Loucy (cell line): Measurements from ENCODE around the gene HUNK.

Experiments
- EZH2phosphoT487 ChIP-seq: fragments of 200-600 bp; IDR thresholded peaks from 2 replicates; pipeline ENCODE4 v1.6.1; 2018; ENCODE audit warnings: antibody characterized with exemption, mild to moderate bottlenecking, moderate library complexity, borderline replicate concordance
- TF ChIP-seq, protein P1 (sequence below): fragments of 200-600 bp; sonication (generic); conservative IDR thresholded peaks from 2 replicates; pipeline ENCODE4 v1.5.1; 2014; ENCODE audit warnings: mild to moderate bottlenecking, antibody characterized with exemption, low read length

DNA sequence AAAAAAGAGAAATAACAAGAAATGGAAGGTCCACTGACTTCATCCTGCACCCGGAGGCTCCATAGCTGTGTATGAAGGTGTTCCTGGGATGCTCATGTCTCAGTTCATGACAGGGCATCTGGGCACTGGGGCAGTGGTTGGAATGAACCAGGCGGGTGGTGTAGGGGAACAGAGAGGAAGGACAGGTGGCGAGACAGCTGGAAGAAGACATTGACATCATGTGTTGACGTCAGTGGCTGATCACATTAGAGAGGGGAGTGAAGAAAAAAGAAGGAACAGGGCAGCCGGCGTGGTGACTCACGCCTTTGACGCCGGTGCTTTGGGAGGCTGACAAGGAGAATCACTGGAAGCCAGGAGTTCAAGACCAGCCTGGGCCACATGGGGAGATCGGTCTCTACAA lies 50.1 kb downstream of the HUNK start:
- TF ChIP-seq, protein P1, sequence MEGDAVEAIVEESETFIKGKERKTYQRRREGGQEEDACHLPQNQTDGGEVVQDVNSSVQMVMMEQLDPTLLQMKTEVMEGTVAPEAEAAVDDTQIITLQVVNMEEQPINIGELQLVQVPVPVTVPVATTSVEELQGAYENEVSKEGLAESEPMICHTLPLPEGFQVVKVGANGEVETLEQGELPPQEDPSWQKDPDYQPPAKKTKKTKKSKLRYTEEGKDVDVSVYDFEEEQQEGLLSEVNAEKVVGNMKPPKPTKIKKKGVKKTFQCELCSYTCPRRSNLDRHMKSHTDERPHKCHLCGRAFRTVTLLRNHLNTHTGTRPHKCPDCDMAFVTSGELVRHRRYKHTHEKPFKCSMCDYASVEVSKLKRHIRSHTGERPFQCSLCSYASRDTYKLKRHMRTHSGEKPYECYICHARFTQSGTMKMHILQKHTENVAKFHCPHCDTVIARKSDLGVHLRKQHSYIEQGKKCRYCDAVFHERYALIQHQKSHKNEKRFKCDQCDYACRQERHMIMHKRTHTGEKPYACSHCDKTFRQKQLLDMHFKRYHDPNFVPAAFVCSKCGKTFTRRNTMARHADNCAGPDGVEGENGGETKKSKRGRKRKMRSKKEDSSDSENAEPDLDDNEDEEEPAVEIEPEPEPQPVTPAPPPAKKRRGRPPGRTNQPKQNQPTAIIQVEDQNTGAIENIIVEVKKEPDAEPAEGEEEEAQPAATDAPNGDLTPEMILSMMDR: no peak
- no peak for TF ChIP-seq EZH2phosphoT487
